Measurements from ENCODE around the gene PDZRN3. TPM values are rescaled to one million over a fixed set of nuclear protein-coding genes. Genes with fewer than 3 reads are reported as not detected.

The PDZRN3 gene
- total RNA-seq, 4 donors from 2014 or later, result 13.3 to 81.7 (median 19.7) TPM

GRCh38 chr3:73511571-73512525, 112.9 kb downstream of the PDZRN3 start:
- peaks cover 0 to 26% (median 2%) of the 10 kb centered on the region in 4 donors for H3K4me1 ChIP-seq
- H3K4me3 ChIP-seq, result no peak overlapping the region
- H3K36me3 ChIP-seq, result no peaks in the 10 kb centered on the region
- DNase-seq, result no peak
- H3K27me3 ChIP-seq, result no peaks in the 10 kb centered on the region
- peak overlapping the region in 3 of 4 donors; percentile 27 to 75 (median 38) for H3K27ac ChIP-seq
- no peak for TF ChIP-seq POLR2A (IDR thresholded peaks at IDR 0.05)
- TF ChIP-seq CTCF (IDR thresholded peaks at IDR 0.05), result no peak
- no peaks in the 10 kb centered on the region for H3K9me3 ChIP-seq

GRCh38 chr3:73510784-73511183, 114.0 kb downstream of the PDZRN3 start:
- no peaks in the 10 kb centered on the region for H3K36me3 ChIP-seq
- TF ChIP-seq CTCF (IDR thresholded peaks at IDR 0.05), result no peak
- no peak for TF ChIP-seq POLR2A (IDR thresholded peaks at IDR 0.05)
- no peaks in the 10 kb centered on the region for H3K9me3 ChIP-seq
- H3K27me3 ChIP-seq, result no peaks in the 10 kb centered on the region
- DNase-seq, result no peak
- H3K4me1 ChIP-seq, result peaks cover 0 to 26% (median 2%) of the 10 kb centered on the region in 4 donors
- no peak overlapping the region for H3K4me3 ChIP-seq
- H3K27ac ChIP-seq, result peak overlapping the region in 2 of 4 donors; percentile 27 to 75

- no peak for TF ChIP-seq POLR2A (IDR thresholded peaks at IDR 0.05)
- TF ChIP-seq CTCF (IDR thresholded peaks at IDR 0.05), result no peak
- peak overlapping the region in 2 of 4 donors; percentile 27 to 75 for H3K27ac ChIP-seq
- H3K9me3 ChIP-seq, result no peaks in the 10 kb centered on the region
- peaks cover 0 to 26% (median 2%) of the 10 kb centered on the region in 4 donors for H3K4me1 ChIP-seq
- H3K36me3 ChIP-seq, result no peaks in the 10 kb centered on the region
- DNase-seq, result no peak
- no peak overlapping the region for H3K4me3 ChIP-seq
- H3K27me3 ChIP-seq, result no peaks in the 10 kb centered on the region
Measured at GRCh38 chr3:73510334-73510733, 114.4 kb downstream of the PDZRN3 start.

GRCh38 chr3:73509816-73510215, 114.9 kb downstream of the PDZRN3 start:
- no peak for DNase-seq
- TF ChIP-seq CTCF (IDR thresholded peaks at IDR 0.05), result no peak
- TF ChIP-seq POLR2A (IDR thresholded peaks at IDR 0.05), result no peak
- Histone ChIP-seq H3K27ac (peak overlapping the region in 2 of 4 donors; percentile 27 to 75), H3K36me3 (no peaks in the 10 kb centered on the region), H3K9me3 (no peaks in the 10 kb centered on the region), H3K4me3 (no peak overlapping the region), H3K27me3 (no peaks in the 10 kb centered on the region), H3K4me1 (peaks cover 0 to 26% (median 2%) of the 10 kb centered on the region in 4 donors)

- DNase-seq, result no peak
- TF ChIP-seq CTCF (IDR thresholded peaks at IDR 0.05) (no peak), POLR2A (IDR thresholded peaks at IDR 0.05) (no peak)
- Histone ChIP-seq H3K36me3 (no peaks in the 10 kb centered on the region), H3K27me3 (no peaks in the 10 kb centered on the region), H3K4me1 (peaks cover 0 to 28% (median 2%) of the 10 kb centered on the region in 4 donors), H3K9me3 (no peaks in the 10 kb centered on the region), H3K27ac (peak overlapping the region in 2 of 4 donors; percentile 4 to 75), H3K4me3 (no peak overlapping the region)
Measured at GRCh38 chr3:73509066-73509465, 115.7 kb downstream of the PDZRN3 start.

All from Peyer's patch (tissue), 4 donors.